Aorta (tissue), 5 donors: ENCODE results near the gene YPEL4. TPM values are rescaled to one million over a fixed set of nuclear protein-coding genes. Genes with fewer than 3 reads are reported as not detected.

Experiments used
- ATAC-seq: fragments of 200-7000 bp; cut with Tn5 transposase; one replicate; pipeline ENCODE4 v1.9.1; 2022; ENCODE audit warnings: moderate library complexity; ENCODE audit not compliant: low FRiP score
- DNase-seq, 2 donors: peaks; one replicate each; pipeline ENCODE4 v3.0.0-alpha.2; 2020
- H3K27ac ChIP-seq, 2 donors: one replicate each; pipeline ENCODE4 v1.5.1; 2013; ENCODE audit warnings: low read length in 2 of 2, mild to moderate bottlenecking in 2 of 2, moderate library complexity in 2 of 2, control low read depth in 1 of 2, inconsistent platforms in 1 of 2, low read depth in 1 of 2
- H3K27me3 ChIP-seq, 2 donors: one replicate each; pipeline ENCODE4 v1.6.1; 2013; ENCODE audit warnings: control low read depth in 1 of 2, low read length in 1 of 2, mild to moderate bottlenecking in 1 of 2, moderate library complexity in 1 of 2; ENCODE audit not compliant: insufficient read depth in 2 of 2, control insufficient read depth in 1 of 2
- H3K36me3 ChIP-seq, 2 donors: one replicate each; pipeline ENCODE4 v1.6.1; 2013; ENCODE audit warnings: control low read depth in 1 of 2, low read length in 1 of 2, mild to moderate bottlenecking in 1 of 2; ENCODE audit not compliant: insufficient read depth in 2 of 2, control insufficient read depth in 1 of 2
- H3K4me1 ChIP-seq, 2 donors: one replicate each; pipeline ENCODE4 v1.6.1; 2013; ENCODE audit warnings: low read length in 2 of 2, control low read depth in 1 of 2, mild to moderate bottlenecking in 1 of 2, moderate library complexity in 1 of 2; ENCODE audit not compliant: insufficient read depth in 2 of 2, control insufficient read depth in 1 of 2
- H3K4me3 ChIP-seq, 2 donors: one replicate each; pipeline ENCODE4 v1.5.1; 2013; ENCODE audit warnings: low read length in 2 of 2, control low read depth in 1 of 2, mild to moderate bottlenecking in 1 of 2
- H3K9me3 ChIP-seq: one replicate; pipeline ENCODE4 v1.6.1; 2013; ENCODE audit warnings: mild to moderate bottlenecking, low read length; ENCODE audit not compliant: control insufficient read depth
- WGBS, 2 donors: extraction: QIAGEN DNeasy Blood & Tissue Kit; methylation state at CpG; one replicate each; pipeline ENCODE4 v1.1.7; 2013; 5-methylcytosine and 5-hydroxymethylcytosine counted together
- intact Hi-C, 2 donors: fragments of 100-400 bp; cut with DNase I; formaldehyde crosslinking; loops; one replicate each; pipeline versions ENCODE4 v1.14.2 to v1.15.0; 2022
- polyA plus RNA-seq, 2 donors: library from polyadenylated mRNA; stranded (reverse); fragments of 200-250 nt; gene quantifications; one replicate each; pipeline ENCODE4 v1.2.3, GENCODE V29; 2013
- total RNA-seq, 2 donors: library from RNA; stranded (reverse); fragmentation: NEBNext Ultra II Directional; extraction: Animal tissue kit (Norgen Biotek cat#: 25700); gene quantifications; one replicate each; pipeline ENCODE4 v1.2.1, GENCODE V29; 2021
- donor health status: healthy with polysubstance abuse.
- donor health status: Bipolar disorder and iron deficiency.
- donor health status: DM: no; HTN: no; CAD: no.
- donor health status: DM: no; HTN: no; CAD: no.
- donor health status: DM: yes; HTN: yes; CAD: no.

Gene YPEL4
- total and polyA plus RNA-seq, 4 donors, result 0.97 to 6.2 (median 2.4) TPM

- intact Hi-C loops, result loop anchor here (5.0 to 10.0 kb wide), 3 partner anchors 44 to 906 kb away; partner anchors contain the start of genes LPXN (in 1 of the 2), MED19 (in 1 of the 2), TMX2 (in 1 of the 2) and TNKS1BP1 (in 1 of the 2)
- WGBS, 2 donors, result 0% methylated on average over 31 of the region's 31 CpGs
These were observed 18.7 kb upstream of the YPEL4 start for GRCh38 chr11:57668434-57668782.

GRCh38 chr11:57667736-57668433 lies 18.2 kb upstream of the YPEL4 start, which contains the start of gene ZDHHC5:
Gene ZDHHC5, plus strand, starts transcription at chr11:57668114. Its CDS starts 4,977 bp downstream, at chr11:57673091.
- intact Hi-C loops, result loop anchor here (5.0 to 10.0 kb wide), 3 partner anchors 44 to 907 kb away; partner anchors contain the start of genes LPXN (in 1 of the 2), MED19 (in 1 of the 2), TMX2 (in 1 of the 2) and TNKS1BP1 (in 1 of the 2)
- Histone ChIP-seq H3K27ac (peak within 1 kb of the TSS; percentile 43 to 76), H3K4me1 (no peaks in the 10 kb centered on the region), H3K9me3 (no peaks in the 10 kb centered on the region), H3K27me3 (no peaks in the 10 kb centered on the region), H3K4me3 (peak within 1 kb of the TSS; percentile 52 to 76), H3K36me3 (peaks cover under 1 to 4% of the 10 kb centered on the region in 2 donors)
- peak; percentile 100 for DNase-seq
- peak; percentile 98 for ATAC-seq
- WGBS, 2 donors, result 0% methylated on average over 79 to 96 of the region's 96 CpGs

More at GRCh38 chr11:57668434-57668782, 18.7 kb upstream of the YPEL4 start:
- ATAC-seq, result no peak
- H3K36me3 ChIP-seq, result peaks cover 2 to 7% of the 10 kb centered on the region in 2 donors
- no peaks in the 10 kb centered on the region for H3K9me3 ChIP-seq
- peak in 1 of 2 donors; percentile 63 for DNase-seq
- H3K27me3 ChIP-seq, result no peaks in the 10 kb centered on the region
- peak overlapping the region; percentile 39 to 52 for H3K4me3 ChIP-seq
- no peaks in the 10 kb centered on the region for H3K4me1 ChIP-seq
- peak overlapping the region; percentile 43 to 48 for H3K27ac ChIP-seq

DNA sequence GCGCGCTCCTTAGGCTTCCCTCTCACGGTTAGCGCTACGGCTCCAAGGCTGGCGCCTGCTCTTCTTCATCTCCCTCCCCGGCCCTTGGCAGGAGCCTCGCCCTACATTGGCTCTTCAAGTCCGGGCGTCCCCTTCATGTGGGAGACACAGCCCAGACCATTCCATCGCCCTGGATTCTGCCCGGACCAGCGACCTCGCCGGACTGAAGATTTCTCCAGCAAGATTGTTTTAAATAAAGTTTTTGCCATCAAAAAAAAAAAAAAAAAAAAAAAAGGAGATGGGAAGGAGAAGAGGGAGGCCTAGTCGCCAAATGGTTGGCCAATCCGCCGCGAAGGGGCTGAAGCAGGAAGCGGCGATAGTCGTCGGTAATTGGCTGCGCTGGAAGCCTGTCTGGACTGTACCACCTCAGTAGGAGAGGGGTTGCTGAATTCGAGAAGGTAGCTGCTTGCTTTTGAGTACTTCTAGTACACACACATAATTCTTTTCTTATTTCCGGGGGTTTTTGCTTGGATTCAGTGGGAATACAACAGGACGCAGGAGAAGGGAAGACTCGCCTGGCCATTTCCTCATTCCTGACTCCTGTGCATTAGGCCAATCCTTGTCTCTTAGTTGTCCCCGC lies 17.5 kb upstream of the YPEL4 start:
- H3K36me3 ChIP-seq, result peaks cover 0 to 2% of the 10 kb centered on the region in 2 donors
- H3K27ac ChIP-seq, result peak overlapping the region in 1 of 2 donors; percentile 76
- H3K9me3 ChIP-seq, result no peaks in the 10 kb centered on the region
- no peaks in the 10 kb centered on the region for H3K4me1 ChIP-seq
- 0% methylated on average over 29 of the region's 29 CpGs for WGBS, 2 donors
- intact Hi-C loops, result loop anchor here (5.0 to 10.0 kb wide), 3 partner anchors 45 to 908 kb away; partner anchors contain the start of genes LPXN (in 1 of the 2), MED19 (in 1 of the 2), TMX2 (in 1 of the 2) and TNKS1BP1 (in 1 of the 2)
- DNase-seq (peak; percentile 98 to 99), ATAC-seq (peak; percentile 97)
- no peaks in the 10 kb centered on the region for H3K27me3 ChIP-seq
- peak overlapping the region; percentile 44 to 76 for H3K4me3 ChIP-seq

- Histone ChIP-seq H3K9me3 (no peaks in the 10 kb centered on the region), H3K36me3 (peaks cover 0 to 4% of the 10 kb centered on the region in 2 donors), H3K27ac (no peak overlapping the region), H3K4me1 (no peaks in the 10 kb centered on the region), H3K27me3 (no peaks in the 10 kb centered on the region), H3K4me3 (no peak overlapping the region)
- no peak for DNase-seq
- no peak for ATAC-seq
- WGBS, 2 donors, result 79 to 81% methylated on average over 9 of the region's 9 CpGs
- intact Hi-C loops, result loop anchor here (10.0 kb wide), 2 partner anchors 339 to 911 kb away; partner anchors contain the start of genes LPXN (in 1 of the 2), TNKS1BP1 (in 1 of the 2) and ZFP91 (in 1 of the 2)
These were observed 14.3 kb upstream of the YPEL4 start for GRCh38 chr11:57663975-57664374.

GRCh38 chr11:57662893-57663292 lies 13.2 kb upstream of the YPEL4 start:
- DNase-seq, result no peak
- Histone ChIP-seq H3K9me3 (no peaks in the 10 kb centered on the region), H3K4me3 (no peak overlapping the region), H3K27ac (no peak overlapping the region), H3K27me3 (no peaks in the 10 kb centered on the region), H3K4me1 (no peaks in the 10 kb centered on the region), H3K36me3 (peaks cover 0 to 4% of the 10 kb centered on the region in 2 donors)
- no peak for ATAC-seq
- intact Hi-C loops, result loop anchor here (10.0 kb wide), 2 partner anchors 338 to 912 kb away; partner anchors contain the start of genes LPXN (in 1 of the 2), TNKS1BP1 (in 1 of the 2) and ZFP91 (in 1 of the 2)
- WGBS, 2 donors, result 67 to 72% methylated on average over 4 of the region's 4 CpGs

GRCh38 chr11:57659669-57660068 lies 10.0 kb upstream of the YPEL4 start:
- Histone ChIP-seq H3K4me1 (no peaks in the 10 kb centered on the region), H3K4me3 (no peak overlapping the region), H3K36me3 (peaks cover 0 to 4% of the 10 kb centered on the region in 2 donors), H3K27me3 (no peaks in the 10 kb centered on the region), H3K9me3 (no peaks in the 10 kb centered on the region), H3K27ac (no peak overlapping the region)
- ATAC-seq (no peak), DNase-seq (no peak)
- 93 to 96% methylated on average over 14 of the region's 14 CpGs for WGBS, 2 donors
- intact Hi-C loops, result loop anchor here (10.0 kb wide), 2 partner anchors 335 to 915 kb away; partner anchors contain the start of genes TNKS1BP1 (in 2 of the 2), LPXN (in 1 of the 2) and ZFP91 (in 1 of the 2)

DNA sequence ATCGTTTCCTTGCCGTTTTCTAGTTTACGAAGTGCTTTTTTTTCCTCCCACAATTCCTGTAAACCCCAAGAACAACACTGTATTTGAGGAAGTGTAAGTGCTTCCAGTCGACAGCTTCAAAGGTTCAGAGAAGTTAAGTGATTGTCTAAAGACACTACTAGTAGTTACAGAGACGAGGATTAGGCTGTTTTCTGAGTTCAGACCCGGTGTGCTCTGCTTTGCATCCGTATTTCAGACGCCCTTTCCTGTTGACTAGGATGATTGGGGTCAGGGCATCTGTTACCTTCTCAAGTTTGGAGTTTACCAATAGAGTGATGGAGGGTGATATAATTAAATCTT lies 8.3 kb upstream of the YPEL4 start:
- H3K27ac ChIP-seq, result no peak overlapping the region
- no peak for DNase-seq
- no peaks in the 10 kb centered on the region for H3K4me1 ChIP-seq
- 0 to 1% methylated on average over 8 of the region's 8 CpGs for WGBS, 2 donors
- peaks cover 0 to 4% of the 10 kb centered on the region in 2 donors for H3K36me3 ChIP-seq
- H3K4me3 ChIP-seq, result peak overlapping the region; percentile 46 to 76
- intact Hi-C loops, result loop anchor here in 1 of 2 donors (10.0 kb wide), 1 partner anchor 333 kb away; the partner anchor contains the start of gene TNKS1BP1
- H3K27me3 ChIP-seq, result no peaks in the 10 kb centered on the region
- ATAC-seq, result no peak
- H3K9me3 ChIP-seq, result no peaks in the 10 kb centered on the region

DNA sequence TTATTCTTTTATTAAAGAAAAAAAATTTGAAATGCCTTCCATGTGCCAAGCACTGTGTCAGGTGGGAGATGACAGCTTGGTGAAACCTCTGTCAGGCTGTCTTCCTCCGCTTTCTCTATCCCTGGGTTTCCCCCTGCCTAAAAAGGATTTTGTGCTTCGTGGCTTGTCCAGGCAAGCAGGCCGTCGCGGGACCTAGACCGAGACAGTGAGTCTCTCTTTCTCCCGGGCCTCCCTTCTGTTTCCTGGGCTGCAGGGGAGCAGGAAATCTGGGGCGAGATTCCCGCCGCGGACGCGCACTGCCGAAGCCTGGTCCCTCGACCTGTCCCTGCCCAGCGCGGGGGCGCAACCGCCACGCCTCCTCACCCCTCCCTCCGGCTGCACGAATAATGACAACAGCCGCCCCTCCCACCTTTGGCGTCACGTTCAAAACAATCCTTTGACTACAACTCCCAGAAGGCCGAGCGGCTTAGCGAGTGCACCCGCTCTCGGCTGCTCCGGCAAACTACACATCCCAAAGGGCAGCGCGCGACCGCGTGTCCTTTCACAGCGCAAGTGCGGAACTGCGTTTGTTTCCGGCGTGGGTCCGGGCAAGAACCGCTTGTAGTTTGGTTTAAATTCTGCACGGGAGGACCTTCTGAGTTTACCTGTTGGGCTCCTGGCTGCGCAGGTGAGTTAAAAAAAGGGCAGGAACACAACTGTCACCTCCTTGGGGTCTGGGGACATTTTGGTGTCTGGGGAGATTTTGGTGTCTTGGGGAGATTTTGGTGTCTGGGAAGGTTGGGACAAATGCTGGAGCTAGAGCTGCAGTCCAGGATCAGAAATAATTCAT lies 7.7 kb upstream of the YPEL4 start, which contains the start of gene CLP1:
TSS of gene CLP1 (plus strand) at position 569 of the 829 bp plus-strand sequence. CDS start 1,715 bp downstream, outside the sequence.
- Histone ChIP-seq H3K4me3 (peak within 1 kb of the TSS; percentile 46 to 76), H3K27ac (peak within 1 kb of the TSS in 1 of 2 donors; percentile 81), H3K9me3 (no peaks in the 10 kb centered on the region), H3K36me3 (peaks cover 0 to 4% of the 10 kb centered on the region in 2 donors), H3K27me3 (no peaks in the 10 kb centered on the region), H3K4me1 (no peaks in the 10 kb centered on the region)
- WGBS, 2 donors, result 1% methylated on average over 45 of the region's 45 CpGs
- intact Hi-C loops, result loop anchor here in 1 of 2 donors (2.0 to 10.0 kb wide), 2 partner anchors 127 to 333 kb away; partner anchors contain the start of genes TIMM10 and TNKS1BP1
- ATAC-seq (peak; percentile 99), DNase-seq (peak; percentile 100)
